Activated CD4-positive, alpha-beta T cell treated with anti-CD3 and anti-CD28 coated beads for 24 hours (primary cell): ENCODE results near the gene SYTL2.

Source experiments
- DNase-seq, 2 donors: peaks; one replicate each; pipeline ENCODE4 v3.0.0-alpha.2; 2020; ENCODE audit warnings: low read depth in 2 of 2

The SYTL2 gene

GRCh38 chr11:85826116-85826855 lies 15.3 kb upstream of the SYTL2 start:
- no peak for DNase-seq

GRCh38 chr11:85825616-85826015 lies 14.7 kb upstream of the SYTL2 start:
- DNase-seq, result no peak

DNA sequence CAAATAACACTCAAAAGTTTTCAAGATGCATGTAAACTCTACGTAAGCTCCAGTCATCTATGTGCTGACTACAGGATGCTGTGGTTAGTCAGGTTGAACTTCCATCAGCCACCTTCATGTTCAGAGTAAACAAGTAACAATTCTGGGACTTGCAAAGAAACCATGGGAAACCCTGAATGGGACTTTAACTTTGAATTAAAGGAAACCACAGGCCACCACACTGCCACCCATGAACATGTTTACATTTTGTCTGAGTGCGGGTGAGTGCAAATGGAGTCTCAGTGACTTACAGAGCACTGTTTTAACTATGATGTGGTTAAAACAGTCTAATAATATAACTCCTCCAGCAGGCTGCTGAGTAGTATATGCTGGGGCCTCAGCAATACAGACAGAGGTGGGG lies 12.9 kb upstream of the SYTL2 start:
- peak in 1 of 2 donors; percentile 21 for DNase-seq

DNA sequence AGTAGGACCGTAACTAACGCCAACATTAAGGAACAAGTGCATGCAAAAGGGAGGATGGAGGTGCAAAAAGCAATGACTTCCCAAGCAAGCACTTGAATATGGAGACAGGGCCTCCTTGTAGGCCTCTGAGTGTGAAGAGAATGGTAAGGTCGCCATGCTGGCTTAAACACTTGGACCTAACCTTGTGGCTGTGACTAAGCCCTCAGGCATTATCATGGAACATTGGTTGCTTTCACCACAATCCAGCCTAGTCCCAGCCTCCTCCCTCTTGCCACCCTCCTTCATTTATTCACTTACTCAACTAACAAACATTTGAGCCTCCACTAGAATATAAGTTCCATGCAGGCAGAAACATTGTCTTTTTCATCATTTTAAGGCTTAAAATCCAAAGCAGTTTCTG lies 11.9 kb upstream of the SYTL2 start:
- DNase-seq, result no peak

DNA sequence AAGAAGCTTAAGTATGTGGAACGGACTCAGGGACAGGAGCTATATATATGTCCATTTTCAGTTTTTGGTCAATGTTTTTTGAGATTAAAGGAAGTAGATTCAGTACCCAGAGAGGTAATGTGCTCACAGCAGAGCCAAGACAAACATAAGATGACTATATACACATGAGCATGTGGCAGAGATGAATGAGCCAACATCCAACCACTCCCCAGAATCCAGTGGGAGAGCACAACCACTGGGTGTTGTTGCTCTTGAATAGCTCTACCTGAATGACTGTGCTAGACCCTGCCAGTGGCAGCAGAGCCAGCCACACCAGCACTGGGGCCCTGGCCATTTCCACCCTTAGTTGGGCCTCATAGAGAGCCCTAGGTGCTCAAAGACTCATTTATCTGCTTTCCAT lies 10.7 kb upstream of the SYTL2 start:
- no peak for DNase-seq

DNA sequence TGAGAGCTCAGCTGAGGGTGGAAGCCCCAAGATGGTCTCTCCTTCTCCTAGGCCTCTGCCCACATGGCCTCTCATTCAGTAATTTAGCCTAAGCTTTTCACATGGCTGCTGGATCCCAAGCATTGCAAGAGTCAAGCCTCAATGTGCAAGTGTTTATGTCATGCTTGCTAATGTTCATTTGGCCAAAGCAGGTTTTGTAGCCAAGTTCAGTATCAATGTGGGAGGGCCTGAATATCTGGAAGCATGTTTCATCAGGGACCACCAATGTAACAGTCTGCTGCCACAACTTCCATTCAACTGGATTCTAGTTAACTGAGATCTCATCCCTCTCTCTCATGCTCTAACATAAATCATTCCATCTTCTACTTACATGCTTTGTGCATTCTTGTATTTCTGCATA lies 8.5 kb upstream of the SYTL2 start:
- DNase-seq, result no peak

DNA sequence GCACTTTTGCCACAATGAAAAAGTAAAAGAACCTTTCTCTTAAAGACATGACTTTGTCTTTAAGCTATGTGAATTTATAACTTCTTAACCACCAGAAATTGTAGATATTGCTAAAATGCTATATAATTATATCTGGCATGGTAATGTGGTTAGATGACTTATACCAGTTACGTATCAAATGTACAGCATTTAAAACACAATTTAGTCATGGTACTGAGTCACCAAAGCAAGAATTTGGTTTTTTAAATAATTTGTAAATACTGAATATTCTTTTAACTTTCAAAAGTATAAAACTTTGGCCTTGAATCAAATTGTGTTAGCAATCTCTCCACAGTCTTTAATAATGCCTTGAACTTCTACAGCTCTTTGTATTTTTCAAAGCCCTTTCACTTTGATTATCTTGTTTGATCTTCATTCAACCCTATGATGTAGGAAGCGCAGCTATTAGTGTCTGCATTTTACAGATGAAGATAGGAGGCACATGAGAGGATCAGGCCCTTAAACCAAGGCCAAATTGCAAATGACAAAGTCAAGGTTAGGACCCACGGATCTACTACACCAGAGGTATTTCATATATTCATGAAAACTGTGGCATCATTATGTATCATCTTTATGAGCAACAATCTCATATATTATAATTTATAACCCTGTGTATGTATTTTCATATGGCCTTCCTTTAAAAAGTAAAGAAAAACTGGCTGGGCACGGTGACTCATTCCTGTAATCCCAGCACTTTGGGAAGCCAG lies 4.4 kb upstream of the SYTL2 start:
- DNase-seq, result no peak

DNA sequence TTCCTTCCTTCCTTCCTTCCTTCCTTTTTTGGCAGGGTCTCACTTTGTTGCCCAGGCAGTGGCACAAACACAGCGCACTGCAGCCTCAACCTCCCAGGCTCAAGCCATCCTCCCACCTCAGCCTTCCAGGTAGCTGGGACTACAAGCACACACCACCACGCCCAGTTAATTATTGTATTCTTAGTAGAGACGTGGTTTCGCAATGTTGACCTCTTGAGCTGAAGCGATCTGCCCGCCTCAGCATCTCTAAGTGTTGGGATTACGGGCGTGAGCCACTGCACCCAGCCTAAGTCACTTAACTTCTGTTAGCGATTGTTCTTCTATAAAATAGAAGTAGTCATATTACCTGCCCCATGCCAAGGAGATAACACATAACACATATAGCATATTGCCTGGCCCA lies 2.8 kb upstream of the SYTL2 start:
- DNase-seq, result no peak

GRCh38 chr11:85811624-85812023 lies 683 bp upstream of the SYTL2 start:
- no peak for DNase-seq

DNA sequence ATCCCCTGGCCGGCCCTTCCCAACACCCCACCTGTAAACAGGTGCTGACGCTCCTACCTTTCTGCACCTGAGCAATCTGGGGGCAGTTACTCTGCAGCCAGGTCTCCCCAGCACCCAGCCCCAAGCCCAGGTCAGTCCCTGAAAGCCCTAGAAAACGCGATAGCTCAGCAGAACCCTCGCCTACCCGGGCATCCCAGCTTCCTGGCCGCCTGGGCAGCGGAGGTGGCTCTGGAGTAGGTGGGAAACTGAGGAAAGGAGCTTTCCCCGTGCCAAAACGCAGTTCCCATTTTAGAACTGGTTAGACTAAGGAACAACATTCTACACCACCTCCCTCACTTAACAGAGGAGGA lies 445 bp downstream of the SYTL2 start:
- DNase-seq, result no peak

DNA sequence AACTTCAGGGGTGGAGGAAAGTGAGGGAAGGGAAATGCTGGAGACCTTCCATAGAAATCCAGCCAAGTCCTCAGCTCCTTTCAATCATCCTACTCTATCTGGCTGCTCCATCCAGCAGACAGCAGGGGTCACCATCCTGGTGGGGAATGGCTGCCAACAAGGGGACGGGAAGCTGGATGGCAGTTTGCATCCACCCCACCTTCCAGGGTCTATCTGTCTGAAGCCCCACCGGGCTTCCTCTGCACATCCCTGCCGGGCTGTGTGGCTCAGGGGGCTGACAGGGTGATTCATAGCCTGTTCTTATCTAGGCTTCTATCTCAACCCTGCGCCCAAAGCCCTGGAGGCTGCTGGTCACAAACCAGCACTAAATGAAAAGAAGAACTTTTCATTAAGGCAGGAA lies 1.1 kb downstream of the SYTL2 start:
- no peak for DNase-seq

DNA sequence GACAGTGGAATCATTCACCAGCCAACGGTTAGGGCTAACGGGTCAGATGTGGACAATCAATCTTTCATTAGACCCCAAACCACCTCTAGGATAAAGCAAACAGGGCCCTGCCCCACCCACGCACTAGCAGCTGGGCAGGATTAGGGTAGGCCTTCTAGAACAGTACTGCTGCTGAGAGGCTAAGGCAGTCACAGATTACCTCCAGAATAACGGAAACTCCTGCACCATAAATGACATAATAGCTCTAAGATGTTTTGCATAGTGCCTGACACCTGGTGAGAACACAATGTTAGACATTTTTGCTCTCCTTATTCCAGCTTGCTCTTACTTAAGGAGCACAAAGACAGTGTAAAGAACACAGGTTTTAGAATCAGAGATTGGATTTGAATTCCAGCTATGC lies 1.8 kb downstream of the SYTL2 start:
- DNase-seq, result no peak

DNA sequence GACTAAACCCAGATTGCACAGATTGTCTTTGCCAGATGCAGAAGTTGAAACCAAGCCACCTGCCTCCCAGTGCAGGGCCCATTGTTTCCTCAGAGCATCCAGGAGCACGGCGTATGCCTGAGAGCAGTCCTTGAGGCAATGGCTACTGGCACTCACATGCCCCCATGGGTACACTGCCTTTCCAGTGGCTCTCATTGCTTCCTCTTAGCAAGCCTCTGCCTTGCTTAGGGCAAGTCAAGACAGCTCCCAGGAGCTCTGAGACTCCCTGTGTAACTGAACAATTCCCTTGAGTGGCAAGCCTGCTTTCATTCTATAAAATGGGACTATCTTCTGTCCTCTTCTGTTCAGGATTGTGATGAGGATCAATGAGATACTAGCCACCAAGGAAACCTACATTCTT lies 4.1 kb downstream of the SYTL2 start:
- no peak for DNase-seq

GRCh38 chr11:85806016-85806415 lies 4.9 kb downstream of the SYTL2 start:
- no peak for DNase-seq

- DNase-seq, result no peak
Observed at GRCh38 chr11:85805387-85805786, 5.6 kb downstream of the SYTL2 start.

GRCh38 chr11:85803920-85804319 lies 7.0 kb downstream of the SYTL2 start:
- no peak for DNase-seq

- no peak for DNase-seq
Observed at GRCh38 chr11:85803303-85803702, 7.6 kb downstream of the SYTL2 start.

DNA sequence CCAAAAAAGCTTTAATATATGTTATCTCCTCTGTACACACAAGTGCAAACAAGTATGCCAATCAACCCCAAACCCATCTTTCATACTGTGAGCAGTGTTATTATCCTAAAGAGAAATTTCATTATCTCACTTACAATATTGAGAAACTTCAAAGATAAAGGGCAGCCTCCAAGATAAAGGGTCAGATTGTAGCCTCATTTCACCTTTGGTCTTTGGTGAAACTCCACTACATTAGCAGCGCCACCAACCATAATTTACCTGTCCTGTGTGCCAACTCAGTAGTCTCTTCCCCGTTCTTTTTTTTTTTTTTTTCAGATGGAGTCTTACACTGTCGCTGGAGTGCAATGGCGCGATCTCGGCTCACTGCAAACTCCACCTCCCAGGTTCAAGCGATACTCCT lies 9.4 kb downstream of the SYTL2 start:
- no peak for DNase-seq

DNA sequence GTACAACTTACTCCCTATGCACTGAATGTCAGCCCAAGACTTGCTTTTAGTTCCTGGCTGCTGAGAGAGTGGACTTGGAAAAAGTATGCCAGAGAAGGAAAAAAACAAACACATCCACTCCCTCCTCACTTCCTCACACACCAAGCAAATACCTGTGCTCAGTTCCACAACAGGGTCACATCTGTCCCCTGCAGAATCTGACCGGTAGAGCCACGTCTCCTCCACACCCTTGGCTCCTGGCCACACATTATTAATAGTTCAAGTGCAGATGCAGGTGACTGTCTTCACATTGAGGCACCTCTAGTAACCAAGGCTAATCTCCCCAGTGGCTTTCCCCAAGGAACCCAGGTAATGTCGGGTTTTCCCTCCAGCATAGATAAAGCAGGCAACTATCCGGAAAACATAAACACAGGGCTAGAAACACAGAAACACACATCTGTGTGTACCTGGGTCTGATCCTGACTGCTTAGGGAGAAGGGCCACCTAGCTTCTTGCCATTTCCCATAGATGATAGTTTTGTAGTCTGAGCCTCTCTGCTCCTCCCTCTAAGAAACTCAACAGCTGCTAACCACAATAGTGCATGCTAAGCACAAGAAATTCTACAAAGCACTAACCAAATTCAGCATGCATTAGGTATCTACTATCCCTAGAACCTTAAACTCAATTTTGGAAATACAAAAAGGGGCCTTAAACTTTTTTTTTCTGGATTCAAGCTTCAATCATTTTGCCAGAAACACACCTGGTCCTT lies 10.2 kb downstream of the SYTL2 start:
- no peak for DNase-seq

DNA sequence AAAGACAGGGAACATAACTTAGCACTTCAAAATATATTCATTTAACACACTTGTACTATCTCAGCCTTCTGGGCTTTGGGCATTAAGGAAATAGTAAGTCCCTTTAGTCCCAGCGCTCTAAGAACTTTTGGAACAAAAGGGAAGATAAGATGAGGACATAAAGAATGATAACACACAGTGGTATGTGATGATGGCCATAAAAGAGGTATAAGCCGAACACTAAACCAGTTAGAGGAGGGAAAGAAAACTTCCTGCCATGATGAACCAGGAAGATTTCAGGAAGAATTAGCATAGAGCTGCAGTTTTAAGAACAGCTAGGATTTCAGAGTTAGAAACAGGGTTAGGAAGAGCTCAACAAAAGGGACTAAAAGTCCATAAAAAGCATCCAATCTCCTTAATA lies 11.8 kb downstream of the SYTL2 start:
- no peak for DNase-seq

- no peak for DNase-seq
Observed at GRCh38 chr11:85798361-85798760, 12.6 kb downstream of the SYTL2 start.

- DNase-seq, result no peak
Observed at GRCh38 chr11:85795712-85796487, 15.0 kb downstream of the SYTL2 start.
